RPMI7951 (cell line): ENCODE measurements around the gene SOX9. TPM values are rescaled to one million over a fixed set of nuclear protein-coding genes. Genes with fewer than 3 reads are reported as not detected.

Experiments used
- DNase-seq: peaks from one replicate; pipeline ENCODE4 v3.0.0-alpha.2; 2012; ENCODE audit warnings: low read depth
- total RNA-seq: library from RNA; depleted of rRNA; stranded (reverse); fragments of >200 nt; shearing (Covaris generic); gene quantifications from 2 replicates; pipeline ENCODE4 v1.2.3, GENCODE V29; 2014; rRNA removed

SOX9 gene
- 6.7 and 9.0 TPM in 2 replicates for total RNA-seq

GRCh38 chr17:72120642-72121163 lies at the start of gene SOX9:
TSS of gene SOX9 (plus strand) at chr17:72121020. CDS start at chr17:72121392, 372 bp downstream.
- peak; percentile 96 for DNase-seq

- DNase-seq, result no peak
Measured at GRCh38 chr17:72071330-72071729, 49.5 kb upstream of the SOX9 start.

- no peak for DNase-seq
Measured at GRCh38 chr17:72075995-72076677, 44.7 kb upstream of the SOX9 start.

GRCh38 chr17:72076678-72077030 lies 44.2 kb upstream of the SOX9 start:
- DNase-seq, result no peak

GRCh38 chr17:72077326-72077960 lies 43.4 kb upstream of the SOX9 start:
- DNase-seq, result no peak

GRCh38 chr17:72079700-72080099 lies 41.1 kb upstream of the SOX9 start:
- no peak for DNase-seq

- no peak for DNase-seq
Measured at GRCh38 chr17:72087876-72088275, 32.9 kb upstream of the SOX9 start.

GRCh38 chr17:72089453-72089987 lies 31.3 kb upstream of the SOX9 start:
- no peak for DNase-seq

- no peak for DNase-seq
Measured at GRCh38 chr17:72090108-72090507, 30.7 kb upstream of the SOX9 start.

- no peak for DNase-seq
Measured at GRCh38 chr17:72092710-72093322, 28.0 kb upstream of the SOX9 start.

GRCh38 chr17:72093707-72094106 lies 27.1 kb upstream of the SOX9 start:
- DNase-seq, result no peak

- DNase-seq, result no peak
Measured at GRCh38 chr17:72095316-72095715, 25.5 kb upstream of the SOX9 start.

GRCh38 chr17:72097144-72097543 lies 23.7 kb upstream of the SOX9 start:
- DNase-seq, result peak; percentile 90

GRCh38 chr17:72099919-72100318 lies 20.9 kb upstream of the SOX9 start:
- DNase-seq, result peak; percentile 47

GRCh38 chr17:72100470-72100869 lies 20.4 kb upstream of the SOX9 start:
- DNase-seq, result no peak

- DNase-seq, result no peak
Measured at GRCh38 chr17:72101526-72101925, 19.3 kb upstream of the SOX9 start.

- DNase-seq, result no peak
Measured at GRCh38 chr17:72102366-72102765, 18.5 kb upstream of the SOX9 start.

GRCh38 chr17:72104164-72104862 lies 16.5 kb upstream of the SOX9 start:
- DNase-seq, result no peak

GRCh38 chr17:72104863-72105234 lies 16.0 kb upstream of the SOX9 start:
- DNase-seq, result no peak

- DNase-seq, result no peak
Measured at GRCh38 chr17:72107100-72107499, 13.7 kb upstream of the SOX9 start.

- no peak for DNase-seq
Measured at GRCh38 chr17:72110231-72110941, 10.4 kb upstream of the SOX9 start.

- DNase-seq, result no peak
Measured at GRCh38 chr17:72110942-72111318, 9.9 kb upstream of the SOX9 start.
